ENCODE measurements around the gene AKAP9. TPM values are rescaled to one million over a fixed set of nuclear protein-coding genes. Genes with fewer than 3 reads are reported as not detected.
A peak's percentile ranks its signal among the peaks of the same experiment; 100 is the strongest.
"Not testable (repeated sequence)": the region's sequence is repeated elsewhere in the genome, so short reads cannot be mapped to it uniquely, and the experiment has no call there.

Gene AKAP9
- 100 to 1,000 TPM in 1 of 3 donors, 10 to 100 TPM in 2; 75.7 to 105 (median 88.3) TPM for polyA plus RNA-seq (ENCODE audit: insufficient read length in 3 of 3)
- long read RNA-seq, donor 1, partial matches to known transcripts: 10 of 22 reads
- long read RNA-seq, donor 1, other reads (novel, unspliced or antisense): 12 of 22 reads
- long read RNA-seq, donor 2, partial matches to known transcripts: 20 of 22 reads
- long read RNA-seq, donor 2, other reads (novel, unspliced or antisense): 0 of 22 reads
- long read RNA-seq, donor 3, partial matches to known transcripts: 24 of 28 reads
- long read RNA-seq, donor 3, other reads (novel, unspliced or antisense): 0 of 28 reads
- long read RNA-seq, donor 4, partial matches to known transcripts: 18 of 20 reads
- long read RNA-seq, donor 4, other reads (novel, unspliced or antisense): 0 of 20 reads
- long read RNA-seq, donor 5, partial matches to known transcripts: 0 of 2 reads
- long read RNA-seq, donor 5, other reads (novel, unspliced or antisense): 0 of 2 reads
- long read RNA-seq, donor 6, partial matches to known transcripts: 62 of 94 reads
- long read RNA-seq, donor 6, other reads (novel, unspliced or antisense): 32 of 94 reads
- long read RNA-seq, donor 7, partial matches to known transcripts: 26 of 29 reads
- long read RNA-seq, donor 7, other reads (novel, unspliced or antisense): 0 of 29 reads
- long read RNA-seq, donor 8, partial matches to known transcripts: 28 of 29 reads
- long read RNA-seq, donor 8, other reads (novel, unspliced or antisense): 0 of 29 reads
- long read RNA-seq, donor 9, partial matches to known transcripts: 21 of 21 reads
- long read RNA-seq, donor 9, other reads (novel, unspliced or antisense): 0 of 21 reads
- long read RNA-seq, donor 10, partial matches to known transcripts: 55 of 59 reads
- long read RNA-seq, donor 10, other reads (novel, unspliced or antisense): 0 of 59 reads
- long read RNA-seq, donor 11, partial matches to known transcripts: 16 of 18 reads
- long read RNA-seq, donor 11, other reads (novel, unspliced or antisense): 0 of 18 reads
- long read RNA-seq, donor 12, partial matches to known transcripts: 84 of 89 reads
- long read RNA-seq, donor 12, other reads (novel, unspliced or antisense): 0 of 89 reads
- long read RNA-seq, donor 13, transcript AKAP9-205 (7 exons, 1,356 nt): major isoform, 5 of 57 reads
- long read RNA-seq, donor 13, partial matches to known transcripts: 48 of 57 reads
- long read RNA-seq, donor 13, other reads (novel, unspliced or antisense): 0 of 57 reads
- long read RNA-seq, donor 14, transcript AKAP9-205 (7 exons, 1,356 nt): major isoform, 5 of 122 reads
- long read RNA-seq, donor 14, partial matches to known transcripts: 116 of 122 reads
- long read RNA-seq, donor 14, other reads (novel, unspliced or antisense): 0 of 122 reads
- long read RNA-seq, donor 15, partial matches to known transcripts: 40 of 44 reads
- long read RNA-seq, donor 15, other reads (novel, unspliced or antisense): 0 of 44 reads
- long read RNA-seq, donor 16, partial matches to known transcripts: 31 of 34 reads
- long read RNA-seq, donor 16, other reads (novel, unspliced or antisense): 0 of 34 reads

DNA sequence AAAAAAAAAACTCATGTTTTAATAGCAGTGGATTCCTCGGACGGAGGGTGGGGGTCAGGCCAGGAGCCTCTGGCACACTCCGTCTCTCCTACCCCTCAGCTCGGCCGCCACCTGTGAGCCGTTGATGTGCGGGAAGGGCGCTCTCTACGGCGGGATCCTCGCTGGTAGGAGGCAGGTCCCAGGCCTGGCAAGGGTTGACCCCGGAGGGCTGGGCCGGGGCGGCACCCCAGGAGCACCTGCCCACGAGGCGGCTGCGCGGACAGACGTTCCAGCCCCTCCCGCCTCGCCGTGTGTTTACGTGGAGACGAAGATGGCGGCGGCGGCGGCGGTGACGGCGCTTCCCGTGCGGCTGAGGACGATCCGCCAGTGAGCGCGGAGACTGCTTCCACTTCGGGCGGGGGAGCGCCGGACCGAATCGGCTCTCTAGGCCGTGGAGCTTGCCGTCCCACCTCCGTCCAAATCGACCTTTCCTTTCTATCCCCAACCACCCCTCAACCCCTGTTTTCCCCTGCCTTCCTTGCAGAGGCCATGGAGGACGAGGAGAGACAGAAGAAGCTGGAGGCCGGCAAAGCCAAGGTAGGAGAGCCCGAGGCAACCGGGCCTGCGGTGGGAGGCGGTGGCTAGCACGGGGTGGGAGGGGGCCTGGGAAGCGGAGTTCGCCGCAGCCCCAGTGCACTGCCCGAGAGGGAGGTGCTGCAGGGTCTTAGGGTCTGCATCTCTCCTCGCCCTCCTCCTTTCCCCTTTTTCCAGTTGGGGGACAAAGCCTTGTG is at the start of gene AKAP9:
Gene AKAP9 (plus strand): TSS at position 291 of the 770 bp plus-strand sequence. CDS start 238 bp downstream, at position 529.
- peak; percentile 83 for DNase-seq

DNA sequence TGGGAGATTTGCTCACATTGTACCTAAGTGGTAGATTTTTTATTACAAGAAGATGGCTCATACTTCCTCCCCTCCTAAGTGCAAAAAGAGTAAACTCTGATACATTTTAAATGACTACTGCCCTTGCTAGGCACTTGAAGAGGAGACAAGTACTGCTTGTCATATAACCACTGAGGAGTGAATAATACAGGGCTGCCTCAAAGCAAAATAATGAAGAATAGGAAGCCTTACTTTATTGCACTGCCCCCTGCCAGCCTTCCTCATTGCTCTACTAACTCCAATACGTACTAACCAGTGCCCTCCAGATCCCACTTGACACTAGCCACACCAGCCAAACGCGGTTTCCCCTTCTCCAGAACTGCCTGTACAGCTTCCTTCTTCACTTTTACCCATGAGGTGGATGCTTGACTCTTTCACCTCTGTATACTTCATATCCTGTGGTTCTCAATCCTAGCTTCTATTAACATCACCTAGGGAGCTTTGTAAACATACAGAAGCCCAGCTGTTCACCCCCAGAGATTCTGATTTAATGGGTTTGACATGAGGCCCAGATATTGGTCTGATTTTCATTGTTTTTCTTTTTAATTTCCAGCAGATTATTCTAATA is 48.5 kb upstream of the AKAP9 start:
- DNase-seq: no peak

DNA sequence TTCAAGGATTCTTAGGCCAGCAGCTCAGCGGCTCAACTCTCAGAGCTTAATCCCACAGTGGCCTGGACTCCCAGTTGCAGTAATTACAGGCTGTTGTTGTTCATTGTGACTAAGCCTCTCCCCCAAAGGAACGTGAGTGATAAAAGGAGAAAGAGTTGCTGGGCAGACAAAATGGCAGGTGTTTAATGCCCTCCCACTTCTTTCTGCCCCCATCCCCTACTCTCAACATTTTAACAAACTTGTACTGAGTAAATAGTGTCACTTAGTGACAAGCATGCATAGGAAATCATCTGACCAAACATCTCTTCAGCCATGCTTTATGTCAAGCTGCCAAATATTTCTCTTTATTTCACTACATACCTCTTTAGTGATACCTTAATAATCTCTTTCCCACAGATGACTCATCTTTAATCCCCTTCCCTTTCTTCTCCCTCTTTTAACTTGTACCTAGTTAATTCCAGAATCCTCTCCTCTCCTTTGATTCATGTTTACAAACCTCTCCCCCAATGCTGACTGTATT is 47.8 kb upstream of the AKAP9 start:
- no peak for DNase-seq

DNA sequence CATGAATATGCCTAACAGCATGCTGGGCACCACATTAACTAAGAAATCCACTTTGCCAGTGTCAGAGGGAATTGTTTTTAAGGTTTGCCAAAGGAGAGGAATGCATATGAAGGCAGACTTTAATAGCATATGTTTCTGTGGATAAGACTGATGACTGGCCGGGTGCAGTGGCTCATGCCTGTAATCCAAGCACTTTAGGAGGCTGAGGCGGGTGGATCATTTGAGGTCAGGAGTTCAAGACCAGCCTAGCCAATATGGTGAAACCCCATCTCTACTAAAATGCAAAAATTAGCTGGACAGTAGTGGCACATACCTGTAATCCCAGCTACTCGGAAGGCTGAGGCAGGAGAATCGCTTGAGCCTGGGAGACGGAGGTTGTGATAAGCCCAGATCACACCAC is 47.0 kb upstream of the AKAP9 start:
- not testable (repeated sequence) for DNase-seq

DNA sequence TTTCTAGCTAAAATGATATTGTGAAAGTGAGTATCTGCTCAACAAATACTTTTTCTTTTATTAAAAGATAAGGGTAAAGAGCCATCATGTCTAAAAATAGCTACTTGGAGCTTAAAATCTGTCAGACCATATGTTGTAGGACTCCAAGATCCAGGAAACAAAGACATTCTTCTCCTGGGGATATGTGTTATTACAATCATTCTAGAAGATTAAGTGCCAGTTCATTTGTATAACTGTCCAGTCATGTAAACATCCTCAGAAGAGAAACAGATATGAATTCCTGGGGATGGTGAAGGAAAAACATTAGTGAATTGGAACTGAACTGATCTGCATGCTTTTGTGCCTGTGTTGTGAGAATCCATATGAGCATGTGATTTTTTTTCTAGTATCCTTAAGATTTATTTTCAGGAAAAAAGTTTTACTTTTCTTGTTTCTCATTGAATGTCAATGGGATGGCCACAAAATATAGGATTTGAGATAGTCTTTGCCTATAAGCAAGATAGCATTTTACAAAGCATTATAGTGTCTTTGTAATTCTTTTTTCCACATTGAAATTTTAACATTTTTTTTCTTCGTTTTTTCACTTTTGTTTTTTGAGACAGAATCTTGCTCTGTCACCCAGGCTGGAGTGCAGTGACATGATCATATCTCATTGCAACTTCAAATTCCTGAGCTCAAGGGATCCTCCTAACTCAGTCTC is 45.7 kb upstream of the AKAP9 start:
- no peak for DNase-seq

DNA sequence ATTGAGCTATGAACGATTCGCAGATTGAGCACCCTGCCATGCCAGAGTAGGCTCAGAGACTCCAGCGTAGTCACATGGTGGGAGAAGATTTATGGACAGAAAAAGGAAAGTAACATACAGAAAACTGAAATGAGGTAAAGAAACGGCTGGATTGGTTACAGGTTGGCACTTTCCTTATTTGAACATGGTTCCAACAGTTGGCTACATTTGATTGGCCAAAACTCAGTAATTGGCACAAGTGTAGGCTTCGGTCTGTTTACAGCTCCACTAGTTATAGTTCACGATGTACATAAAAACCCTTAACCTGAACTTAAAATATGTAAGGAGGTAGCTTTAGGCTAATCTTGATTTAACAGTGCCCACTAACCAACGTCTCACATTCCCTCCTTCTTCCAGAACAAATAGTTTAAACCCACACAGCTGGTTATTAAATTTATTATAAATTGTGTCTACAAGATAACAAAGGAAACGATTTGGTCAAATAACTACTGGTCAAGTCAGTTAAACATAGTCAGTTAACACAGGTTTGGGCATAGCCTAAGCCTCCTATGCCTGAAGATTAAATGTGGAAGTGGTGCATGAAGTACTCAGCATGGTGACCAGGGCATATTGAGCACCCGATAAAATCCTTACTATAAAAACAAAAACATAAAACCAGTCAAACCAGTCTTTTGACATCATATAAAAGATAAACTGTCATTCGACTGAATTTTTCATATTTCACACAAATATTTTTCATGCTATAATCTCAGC is 42.2 kb upstream of the AKAP9 start:
- no peak for DNase-seq

DNA sequence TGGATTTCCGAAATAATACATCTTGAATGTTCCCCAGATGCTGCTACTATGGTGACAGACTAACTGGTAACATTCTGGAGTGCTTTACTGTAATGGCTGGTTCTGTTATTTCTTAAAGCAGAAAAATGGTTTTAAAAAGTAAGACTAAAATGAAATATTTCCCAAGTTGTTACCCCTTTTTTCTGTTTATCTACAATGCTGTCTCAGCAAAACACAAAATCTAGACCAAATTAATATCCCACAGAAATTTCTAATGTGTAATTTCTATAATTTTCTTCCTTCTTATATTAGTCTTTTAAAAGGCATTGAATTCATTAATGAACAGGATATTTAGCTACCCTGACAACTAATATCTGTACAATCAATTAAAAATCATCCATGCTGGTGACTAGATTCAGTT is 41.1 kb upstream of the AKAP9 start:
- no peak for DNase-seq

DNA sequence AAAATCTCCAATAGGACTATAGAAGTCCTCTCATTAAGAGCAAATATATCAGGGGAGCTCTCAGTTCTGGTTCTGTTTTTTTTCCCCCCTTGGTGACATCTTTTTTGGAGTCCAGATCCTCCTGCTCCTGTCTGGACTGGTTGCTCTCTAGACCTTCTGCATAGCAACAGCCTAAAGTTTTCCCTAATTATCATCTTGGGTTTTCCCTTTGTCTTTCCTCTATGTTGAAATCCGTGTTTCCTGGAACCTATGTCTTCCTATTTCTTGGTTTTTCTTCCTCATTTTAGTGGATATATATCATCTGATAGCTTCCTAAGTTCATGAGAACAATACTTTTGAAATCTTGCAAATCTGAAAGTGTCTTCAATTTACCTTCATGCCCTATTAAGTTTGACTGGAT is 30.5 kb upstream of the AKAP9 start:
- DNase-seq: no peak

DNA sequence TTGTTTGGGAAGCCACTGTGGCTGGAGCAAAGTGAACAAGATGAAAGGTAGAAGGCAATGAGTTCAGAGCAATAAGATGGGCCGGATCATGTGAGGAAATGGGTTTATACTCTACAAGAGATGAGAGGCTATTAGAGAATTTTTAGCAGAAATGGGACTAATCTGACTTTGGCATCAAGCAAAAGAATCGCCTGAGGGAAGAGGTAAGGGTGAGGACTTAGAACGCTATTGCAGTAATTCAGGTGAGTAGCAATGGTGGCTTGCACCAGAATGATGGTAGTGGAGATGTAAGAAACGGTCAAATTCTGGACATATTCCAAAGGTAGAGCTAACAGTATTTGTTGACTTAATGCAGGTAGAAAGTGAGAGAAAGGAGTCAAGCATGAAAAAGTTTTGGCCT is 29.5 kb upstream of the AKAP9 start:
- no peak for DNase-seq

DNA sequence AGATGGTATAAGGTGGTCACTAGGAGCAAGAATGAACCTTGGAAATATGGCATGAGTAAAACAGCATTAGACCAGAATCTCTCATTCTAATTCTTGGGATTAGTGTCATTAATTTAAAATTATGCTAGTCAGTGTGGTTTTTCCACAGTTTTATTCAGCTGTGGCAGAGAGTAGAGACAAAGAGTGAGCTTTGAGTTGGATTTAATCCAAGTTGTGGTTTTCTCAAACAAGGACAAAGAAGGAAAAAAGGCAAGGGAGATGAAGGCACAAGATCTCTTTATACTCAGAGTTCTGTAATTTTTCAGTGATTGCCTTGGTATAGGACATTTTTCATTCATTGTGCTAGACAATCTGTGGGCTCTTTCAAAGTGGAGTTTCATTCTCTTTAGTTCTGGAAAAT is 28.2 kb upstream of the AKAP9 start:
- DNase-seq: no peak

DNA sequence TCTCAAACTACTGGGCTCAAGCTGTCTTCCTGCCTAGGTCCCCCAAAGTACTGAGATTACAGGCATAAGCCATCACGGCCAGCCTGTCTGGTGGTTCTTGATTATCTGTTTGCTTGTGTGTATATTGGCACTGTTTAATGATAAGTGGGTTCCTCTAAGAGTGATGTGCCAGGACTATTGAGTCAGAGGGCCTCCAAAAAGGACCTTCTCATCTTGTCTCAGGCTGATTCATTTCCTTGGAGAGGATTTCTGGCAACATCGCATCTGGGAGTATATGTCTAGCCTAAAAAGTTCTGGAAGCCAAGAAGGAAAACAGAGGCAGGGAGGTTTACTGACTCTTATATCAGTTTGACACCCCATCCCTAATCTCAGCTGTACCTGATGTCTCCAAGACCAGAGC is 27.1 kb upstream of the AKAP9 start:
- DNase-seq: no peak

DNA sequence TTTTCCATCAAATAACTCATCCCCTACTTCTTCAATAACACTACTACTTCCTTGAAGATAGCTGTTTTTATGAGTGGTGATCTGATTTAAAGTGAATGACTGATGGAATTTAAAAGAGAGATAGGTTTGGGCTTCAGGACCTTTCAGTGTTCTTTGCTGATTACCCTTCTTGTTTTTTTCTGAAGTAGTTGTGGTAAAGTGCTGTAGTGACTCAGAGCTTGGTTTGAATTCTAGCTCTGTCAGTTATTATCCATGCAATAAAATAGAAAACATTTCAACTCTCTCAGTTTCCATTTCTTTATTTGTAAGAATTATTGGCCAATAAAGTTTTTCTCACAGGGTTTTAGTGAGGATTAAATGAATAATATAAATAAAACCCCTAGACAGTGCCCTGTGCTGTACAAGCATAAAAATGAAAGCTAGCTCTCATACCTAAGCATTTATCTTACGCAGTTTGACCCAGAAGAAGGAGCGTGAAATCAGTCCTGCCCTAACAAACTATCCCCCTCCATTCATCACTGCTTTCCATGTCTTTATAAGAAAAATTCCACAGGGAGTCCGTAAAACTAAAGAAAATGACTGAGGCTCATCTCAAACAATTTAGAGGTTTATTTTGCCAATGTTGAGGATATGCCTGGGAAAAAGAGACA is 25.1 kb upstream of the AKAP9 start:
- no peak for DNase-seq

DNA sequence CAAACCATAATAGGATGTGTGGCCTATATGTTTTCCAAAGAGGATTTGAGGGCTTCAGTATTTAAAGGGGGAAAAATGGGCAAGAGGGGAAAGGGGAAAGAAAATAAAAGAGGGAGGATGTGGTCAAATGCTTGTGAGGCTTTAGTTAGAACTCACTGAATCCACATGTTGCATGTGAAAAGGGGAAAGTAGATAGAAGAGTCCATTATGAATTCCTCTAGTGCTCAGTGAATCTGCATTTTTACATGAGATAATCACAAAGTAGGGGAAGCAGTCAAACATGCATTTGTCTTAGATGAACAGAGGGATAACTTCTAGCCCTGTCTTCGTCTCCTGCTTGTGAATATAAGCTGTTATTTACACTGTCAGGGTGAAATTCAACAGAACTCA is 24.6 kb upstream of the AKAP9 start:
- DNase-seq: no peak

DNA sequence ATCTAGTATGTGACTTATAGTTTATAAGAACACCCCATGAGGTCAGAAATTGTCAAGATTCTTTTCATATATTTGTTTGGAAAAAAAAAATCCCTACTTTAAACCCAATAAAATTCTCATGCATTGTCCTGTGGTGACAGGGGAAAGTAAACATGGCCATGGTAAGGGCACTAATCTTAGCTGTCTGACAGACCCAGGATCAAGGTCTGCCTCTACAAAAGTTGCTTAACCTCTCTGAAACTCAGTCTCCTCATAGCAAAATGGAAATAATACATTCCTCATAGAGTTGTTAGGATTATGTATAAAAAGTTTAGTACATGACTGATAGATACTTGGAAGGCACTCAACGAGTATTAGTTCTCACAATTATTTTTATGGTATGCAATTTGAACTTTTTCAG is 22.3 kb upstream of the AKAP9 start:
- no peak for DNase-seq

DNA sequence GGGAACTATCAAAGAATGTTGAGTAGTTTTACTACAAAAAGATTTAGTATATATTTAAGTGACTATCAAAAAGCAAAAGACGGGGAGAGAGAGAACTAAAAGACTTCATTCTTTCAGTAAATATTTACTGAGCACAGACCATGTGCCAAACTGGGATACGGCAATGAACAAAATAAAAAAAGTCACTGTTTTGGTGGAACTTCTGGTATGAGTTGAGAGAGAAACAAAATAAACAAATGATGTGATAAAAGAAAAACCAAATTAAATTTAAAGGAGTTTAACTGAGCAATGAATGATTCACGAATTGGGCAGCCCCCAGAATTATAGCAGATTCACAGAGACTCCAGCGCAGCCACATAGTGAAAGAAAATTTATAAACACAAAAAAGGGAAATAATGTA is 17.8 kb upstream of the AKAP9 start:
- no peak for DNase-seq

DNA sequence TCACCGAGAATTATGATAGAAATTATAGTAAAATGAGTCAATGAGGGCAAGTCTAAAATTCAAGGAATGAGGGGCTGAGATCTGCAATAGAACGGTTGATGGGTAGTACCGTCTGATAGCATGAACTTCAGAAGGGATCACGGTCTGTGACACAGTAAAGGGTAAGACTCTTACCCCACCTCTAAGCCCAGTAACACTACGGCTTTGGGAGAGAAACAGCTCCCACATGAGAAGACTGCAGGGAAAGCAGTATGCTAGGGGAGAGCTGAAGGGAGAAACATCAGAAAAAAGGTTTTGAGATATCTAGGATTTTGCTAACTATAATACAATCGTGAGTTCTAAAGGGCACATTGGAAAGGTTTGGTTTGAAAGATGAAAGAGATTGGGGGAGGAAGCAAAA is 12.8 kb upstream of the AKAP9 start:
- DNase-seq: no peak

DNA sequence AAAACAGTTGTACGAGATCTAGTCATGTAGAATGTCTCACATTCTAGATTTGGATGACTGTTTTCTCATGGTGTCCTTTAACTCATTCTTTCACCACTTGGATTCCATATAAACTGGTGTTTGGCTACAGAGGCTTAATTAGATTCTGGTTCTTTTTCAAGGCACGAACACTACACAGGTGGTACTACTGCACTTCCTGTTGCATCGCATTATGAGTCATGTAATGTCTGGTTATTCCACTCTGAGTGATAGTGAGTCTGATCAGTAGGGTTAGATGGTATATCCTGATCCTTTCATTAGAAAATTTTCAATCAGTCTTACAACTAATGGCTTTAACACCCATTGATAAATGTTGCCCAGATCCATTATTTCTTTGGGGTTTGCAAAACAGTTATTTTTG is 11.2 kb upstream of the AKAP9 start:
- no peak for DNase-seq

DNA sequence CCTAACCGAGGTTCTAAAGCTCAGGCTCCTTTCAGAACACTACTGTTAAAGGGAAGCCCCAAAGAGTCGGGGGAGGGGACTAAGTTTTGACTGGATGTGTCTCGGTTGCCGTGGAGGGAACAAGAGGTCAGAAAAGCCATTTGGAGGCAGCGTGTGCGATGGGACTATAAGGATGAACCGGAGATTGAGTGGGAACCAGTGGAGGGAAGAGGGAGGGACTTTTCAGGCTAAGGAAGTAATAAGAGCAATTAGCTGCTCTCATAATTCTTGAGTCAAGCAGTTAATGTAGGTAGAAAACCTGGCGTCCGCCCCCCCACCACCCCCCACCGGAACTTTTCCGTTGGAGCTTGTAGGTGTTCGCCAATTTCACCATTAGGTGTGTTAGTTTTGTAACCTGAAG is 491 bp upstream of the AKAP9 start:
- peak; percentile 54 for DNase-seq
